LNCaP clone FGC (cell line): ENCODE data around the gene PLEK.

Source experiments
- DNase-seq: peaks from one replicate; pipeline ENCODE4 v3.0.0-alpha.2; 2011; ENCODE audit warnings: low read depth
- H3K4me3 ChIP-seq: 2 replicates; pipeline ENCODE4 v1.5.1; 2011; ENCODE audit warnings: mild to moderate bottlenecking, low read depth, low read length, control low read depth
- CTCF ChIP-seq: IDR thresholded peaks from 2 replicates; pipeline ENCODE4 v1.5.1; 2012; ENCODE audit warnings: mild to moderate bottlenecking; ENCODE audit not compliant: control insufficient read depth, insufficient read depth; ENCODE audit errors: extremely low read depth

PLEK gene

GRCh38 chr2:68363721-68364120 lies 1.4 kb upstream of the PLEK start:
- DNase-seq = no peak
- no peak overlapping the region for H3K4me3 ChIP-seq
- no peak for TF ChIP-seq CTCF

DNA sequence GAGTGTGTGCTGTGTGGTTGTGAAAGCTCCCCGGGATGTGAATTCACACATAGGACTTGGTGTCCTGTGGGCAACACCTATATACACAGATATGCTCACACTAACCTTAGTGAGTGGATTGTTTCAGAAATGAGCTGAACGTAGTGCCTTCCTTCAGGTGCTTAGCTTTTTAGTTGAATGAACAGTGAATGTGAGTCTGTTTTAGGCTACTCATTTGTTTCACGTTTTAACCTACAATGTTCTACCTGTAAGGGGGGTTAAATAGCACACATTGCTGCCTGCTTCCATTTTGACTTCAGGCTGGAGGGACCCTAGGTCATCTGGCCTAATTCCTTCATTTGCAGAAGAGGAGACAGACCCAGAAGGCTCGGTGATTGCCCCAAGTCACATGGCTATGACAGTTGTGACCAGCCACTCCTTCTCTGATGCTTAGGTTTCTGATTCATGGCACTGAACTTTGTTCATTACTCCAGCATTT lies 1.0 kb downstream of the PLEK start:
- no peak overlapping the region for H3K4me3 ChIP-seq
- no peak for TF ChIP-seq CTCF
- no peak for DNase-seq

GRCh38 chr2:68367953-68368653 lies 3.0 kb downstream of the PLEK start:
- no peak for TF ChIP-seq CTCF
- H3K4me3 ChIP-seq = no peak overlapping the region
- DNase-seq = no peak

- no peak for DNase-seq
- TF ChIP-seq CTCF = no peak
Measured at GRCh38 chr2:68368654-68369336, 3.7 kb downstream of the PLEK start.

GRCh38 chr2:68369337-68369734 lies 4.3 kb downstream of the PLEK start:
- H3K4me3 ChIP-seq = no peak overlapping the region
- DNase-seq = no peak
- no peak for TF ChIP-seq CTCF

More at GRCh38 chr2:68368654-68369336, 3.7 kb downstream of the PLEK start:
- H3K4me3 ChIP-seq = no peak overlapping the region

GRCh38 chr2:68371138-68371537 lies 6.1 kb downstream of the PLEK start:
- H3K4me3 ChIP-seq = no peak overlapping the region
- TF ChIP-seq CTCF = no peak
- no peak for DNase-seq

DNA sequence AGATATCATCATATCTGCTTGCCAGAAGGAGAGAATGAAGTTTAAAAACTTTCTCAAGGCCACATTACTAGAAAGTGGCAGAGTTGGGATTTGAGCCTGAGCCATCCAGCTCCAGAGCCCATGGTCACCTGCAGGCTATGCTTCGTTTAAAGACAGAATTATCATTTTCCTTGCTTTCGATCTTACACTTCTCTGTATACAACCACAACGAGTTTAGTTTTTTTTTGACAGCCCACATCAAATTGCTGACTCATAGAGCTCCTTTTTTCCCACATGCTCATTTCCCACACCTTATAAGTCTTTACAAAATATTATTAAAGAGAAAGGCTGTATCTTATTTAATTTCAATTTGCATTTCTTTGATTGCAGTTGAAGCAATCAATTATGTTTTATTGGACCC lies 6.5 kb downstream of the PLEK start:
- H3K4me3 ChIP-seq = no peak overlapping the region
- no peak for DNase-seq
- no peak for TF ChIP-seq CTCF
